IMR-90 (cell line): ENCODE data around the gene CTCFL. TPM values are rescaled to one million over a fixed set of nuclear protein-coding genes. Genes with fewer than 3 reads are reported as not detected.

ENCODE experiments used
- ATAC-seq: fragments of 200-7000 bp; cut with Tn5 transposase; 2 replicates; pipeline ENCODE4 v1.9.1; 2020; ENCODE audit warnings: low read depth, mild to moderate bottlenecking, moderate library complexity
- BruUV-seq: library from RNA; stranded (reverse); fragments of 400-500 nt; replicated peaks from 2 replicates; lab custom pipeline; 2021; lab: Mats Ljungman, UMichigan
- CTCF ChIA-PET: fragments of 300-600 bp; formaldehyde crosslinking; extraction: SDS; loops from one replicate; lab custom pipeline; 2021; ENCODE audit warnings: antibody characterized with exemption; lab: Yijun Ruan, JAX
- POLR2A ChIA-PET: fragments of 300-600 bp; sonication (Branson Sonifier 250); formaldehyde crosslinking; loops from one replicate; lab custom pipeline; 2022; ENCODE audit warnings: antibody characterized with exemption; ENCODE audit not compliant: unreplicated experiment; lab: Charles Lee
- DNase-seq: peaks from one replicate; pipeline ENCODE4 v3.0.0; 2013
- H2AFZ ChIP-seq: replicated peaks from 2 replicates; pipeline ENCODE3; 2013; ENCODE audit warnings: low read length, mild to moderate bottlenecking; ENCODE audit not compliant: poor library complexity
- H2AK5ac ChIP-seq: 2 replicates; pipeline ENCODE4 v1.6.1; 2013; ENCODE audit warnings: low read depth, low read length, inconsistent platforms
- H2AK9ac ChIP-seq: replicated peaks from 2 replicates; pipeline ENCODE3; 2013; ENCODE audit warnings: mild to moderate bottlenecking, low read depth, low read length, moderate library complexity; ENCODE audit not compliant: poor library complexity
- H2BK120ac ChIP-seq: 2 replicates; pipeline ENCODE4 v1.6.1; 2013; ENCODE audit warnings: low read depth, low read length, inconsistent platforms
- H2BK15ac ChIP-seq: 3 replicates; pipeline ENCODE4 v1.6.1; 2013; ENCODE audit warnings: low read depth, low read length, inconsistent platforms
- H2BK20ac ChIP-seq: 2 replicates; pipeline ENCODE4 v1.6.1; 2013; ENCODE audit warnings: low read depth, mild to moderate bottlenecking, inconsistent platforms, low read length, moderate library complexity
- H2BK5ac ChIP-seq: 2 replicates; pipeline ENCODE4 v1.6.1; 2013; ENCODE audit warnings: mild to moderate bottlenecking, low read depth, low read length, inconsistent platforms; ENCODE audit not compliant: poor library complexity, severe bottlenecking
- H3K14ac ChIP-seq: replicated peaks from 2 replicates; pipeline ENCODE4 v1.6.1; 2013; ENCODE audit warnings: low read depth, low read length, inconsistent platforms
- H3K18ac ChIP-seq: 2 replicates; pipeline ENCODE4 v1.6.1; 2013; ENCODE audit warnings: low read depth, low read length, control low read depth
- H3K23ac ChIP-seq: 2 replicates; pipeline ENCODE4 v1.6.1; 2013; ENCODE audit warnings: low read depth, low read length, inconsistent platforms
- H3K27ac ChIP-seq: 2 replicates; pipeline ENCODE4 v1.5.1; 2013; ENCODE audit warnings: mild to moderate bottlenecking, control low read depth, low read length; ENCODE audit not compliant: insufficient read depth
- H3K27me3 ChIP-seq: 2 replicates; pipeline ENCODE4 v1.6.1; 2013; ENCODE audit warnings: low read length; ENCODE audit not compliant: control insufficient read depth, insufficient read depth
- H3K36me3 ChIP-seq: 2 replicates; pipeline ENCODE4 v1.6.1; 2013; ENCODE audit warnings: low read length, mixed read lengths; ENCODE audit not compliant: control insufficient read depth, insufficient read depth
- H3K4ac ChIP-seq: 2 replicates; pipeline ENCODE4 v1.6.1; 2013; ENCODE audit warnings: low read depth, low read length, inconsistent platforms
- H3K4me1 ChIP-seq: 2 replicates; pipeline ENCODE4 v1.6.1; 2013; ENCODE audit warnings: low read length, mixed read lengths; ENCODE audit not compliant: control insufficient read depth, insufficient read depth
- H3K4me2 ChIP-seq: 2 replicates; pipeline ENCODE4 v1.6.1; 2013; ENCODE audit warnings: low read depth, mild to moderate bottlenecking, control low read depth, low read length, moderate library complexity
- H3K4me3 ChIP-seq: 2 replicates; pipeline ENCODE4 v1.5.1; 2013; ENCODE audit warnings: low read depth, mild to moderate bottlenecking, control low read depth, low read length, moderate library complexity; ENCODE audit not compliant: insufficient read depth
- H3K56ac ChIP-seq: 2 replicates; pipeline ENCODE4 v1.6.1; 2013; ENCODE audit warnings: low read length, inconsistent platforms; ENCODE audit not compliant: insufficient read depth; ENCODE audit errors: extremely low read depth
- H3K79me1 ChIP-seq, 2 experiments: 2 replicates each; pipeline ENCODE4 v1.6.1; 2013; ENCODE audit warnings: low read length in 2 of 2, inconsistent platforms in 1 of 2, low read depth in 1 of 2
- H3K9ac ChIP-seq: 2 replicates; pipeline ENCODE4 v1.6.1; 2013; ENCODE audit warnings: low read depth, low read length, control low read depth
- H3K9me1 ChIP-seq: 2 replicates; pipeline ENCODE4 v1.6.1; 2013; ENCODE audit warnings: low read length, inconsistent platforms; ENCODE audit not compliant: insufficient read depth
- H3K9me3 ChIP-seq: 2 replicates; pipeline ENCODE4 v1.6.1; 2013; ENCODE audit warnings: low read length; ENCODE audit not compliant: control insufficient read depth, insufficient read depth
- H4K20me1 ChIP-seq: 2 replicates; pipeline ENCODE4 v1.6.1; 2013; ENCODE audit warnings: low read length, inconsistent platforms; ENCODE audit not compliant: insufficient read depth
- H4K5ac ChIP-seq: 2 replicates; pipeline ENCODE4 v1.6.1; 2013; ENCODE audit warnings: mild to moderate bottlenecking, low read depth, low read length, control low read depth
- H4K8ac ChIP-seq, 2 experiments: 2 replicates each; pipeline ENCODE4 v1.6.1; 2013; ENCODE audit warnings: low read depth in 2 of 2, low read length in 2 of 2, control low read depth in 1 of 2, inconsistent platforms in 1 of 2
- H4K91ac ChIP-seq: 2 replicates; pipeline ENCODE4 v1.6.1; 2013; ENCODE audit warnings: low read depth, low read length, inconsistent platforms; ENCODE audit not compliant: insufficient read depth
- BHLHE40 ChIP-seq: fragments of 150-350 bp; IDR thresholded peaks from 2 replicates; pipeline ENCODE4 v1.6.1; 2016; ENCODE audit warnings: mild to moderate bottlenecking, low read depth, low read length
- CEBPB ChIP-seq: IDR thresholded peaks from 2 replicates; pipeline ENCODE4 v1.6.1; 2012; ENCODE audit warnings: low read depth, low read length, improper control_type of control experiment
- FOS ChIP-seq: fragments of 150-350 bp; IDR thresholded peaks from 2 replicates; pipeline ENCODE4 v1.6.1; 2016; ENCODE audit warnings: low read depth, low read length
- MAFK ChIP-seq: IDR thresholded peaks from 2 replicates; pipeline ENCODE4 v1.6.1; 2012; ENCODE audit warnings: low read depth, low read length, improper control_type of control experiment
- NFE2L2 ChIP-seq: fragments of 150-350 bp; IDR thresholded peaks from 2 replicates; pipeline ENCODE4 v1.6.1; 2016; ENCODE audit warnings: low read depth, mild to moderate bottlenecking, low read length
- POLR2A ChIP-seq: IDR thresholded peaks from 2 replicates; pipeline ENCODE4 v1.6.1; 2012; ENCODE audit warnings: mild to moderate bottlenecking, low read depth, low read length
- RCOR1 ChIP-seq: IDR thresholded peaks from 2 replicates; pipeline ENCODE4 v1.6.1; 2012; ENCODE audit warnings: mild to moderate bottlenecking, low read length, improper control_type of control experiment; ENCODE audit not compliant: insufficient replicate concordance
- RFX5 ChIP-seq: IDR thresholded peaks from 2 replicates; pipeline ENCODE4 v1.8.0; 2012; ENCODE audit warnings: low read depth, mild to moderate bottlenecking, low read length, moderate library complexity
- SMC3 ChIP-seq: fragments of 150-350 bp; IDR thresholded peaks from 2 replicates; pipeline ENCODE4 v1.6.1; 2016; ENCODE audit warnings: low read depth, mild to moderate bottlenecking, antibody characterized with exemption, low read length, moderate library complexity
- WGBS, 2 experiments: methylation state at CpG; one replicate each; pipeline versions ENCODE4 v1.1.5 to v1.1.7; 2013; ENCODE audit warnings: missing lambda C conversion rate in 2 of 2; ENCODE audit not compliant: insufficient read length in 1 of 2; ENCODE audit errors: extremely low coverage in 2 of 2; 5-methylcytosine and 5-hydroxymethylcytosine counted together
- dilution Hi-C: fragments of 300-500 bp; cut with HindIII; formaldehyde crosslinking; loops from one replicate; pipeline ENCODE4 v1.14.3; 2018; ENCODE audit warnings: low sequenced_read_pairs; ENCODE audit not compliant: unreplicated experiment
- in situ Hi-C: fragments of 300-500 bp; cut with MboI; formaldehyde crosslinking; loops from 3 replicates; pipeline ENCODE4 v1.14.3; 2019; ENCODE audit warnings: low sequenced_read_pairs, inconsistent platforms, mixed read lengths
- intact Hi-C: fragments of 100-400 bp; cut with micrococcal nuclease; formaldehyde crosslinking; loops from 2 replicates; pipeline ENCODE4 v1.10.0; 2022
- polyA plus RNA-seq, 3 experiments: library from polyadenylated mRNA; depleted of rRNA; stranded (reverse); fragments of >200 nt; gene quantifications; 2 replicates each; pipeline ENCODE4 v1.2.3, GENCODE V29; 2012; ENCODE audit warnings: low replicate concordance in 1 of 3
- total RNA-seq: library from RNA; depleted of rRNA; stranded (reverse); fragments of >200 nt; gene quantifications from 2 replicates; pipeline ENCODE4 v1.2.3, GENCODE V29; 2012
- TF ChIP-seq, protein P1 (sequence below): fragments of 150-350 bp; IDR thresholded peaks from 2 replicates; pipeline ENCODE4 v1.6.1; 2017; ENCODE audit warnings: mild to moderate bottlenecking, antibody characterized with exemption, low read length, low read depth

CTCFL gene
- total and polyA plus RNA-seq, 2 of the 4 experiments (the other 2 are of a cell fraction), result not detected

DNA sequence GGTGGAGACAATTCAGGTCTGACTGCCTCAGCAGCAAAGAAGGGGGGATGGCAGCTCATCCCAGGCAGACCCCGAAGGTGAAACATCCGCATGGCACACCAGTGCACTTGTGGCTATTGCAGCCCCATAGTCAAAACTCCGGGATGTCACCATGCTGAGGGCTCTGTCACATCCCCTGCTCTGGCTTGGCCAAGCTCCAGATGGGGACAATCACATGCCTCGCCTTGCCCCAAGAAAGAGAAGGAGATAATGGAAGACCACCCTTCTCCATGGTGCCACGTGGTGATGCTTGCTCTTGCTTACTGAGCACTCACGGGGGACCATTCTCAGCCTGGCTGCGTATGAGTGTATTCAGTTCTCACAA lies 73.5 kb downstream of the CTCFL start:
- DNase-seq, result no peak
- no peak for ATAC-seq
- Histone ChIP-seq H3K4me1 (peaks cover 2% of the 10 kb centered on the region; the same call in 1 of the 2 replicates), H2BK15ac (no peak overlapping the region), H2BK20ac (no peak overlapping the region), H3K9ac (no peak overlapping the region), H3K14ac (no peak overlapping the region), H3K9me1 (no peaks in the 10 kb centered on the region), H4K20me1 (no peaks in the 10 kb centered on the region), H4K91ac (no peak overlapping the region), H2AK9ac (no peak overlapping the region), H3K9me3 (no peaks in the 10 kb centered on the region), H4K8ac (no peak overlapping the region), H3K23ac (no peak overlapping the region), H2BK5ac (no peak overlapping the region), H4K5ac (no peak overlapping the region), H2AK5ac (no peak overlapping the region), H3K4ac (no peak overlapping the region), H3K79me1 (no peaks in the 10 kb centered on the region), H2AFZ (no peak overlapping the region), H3K18ac (no peak overlapping the region), H2BK120ac (no peak overlapping the region), H3K36me3 (no peaks in the 10 kb centered on the region), H3K27me3 (peaks cover 23% of the 10 kb centered on the region), H3K27ac (no peak overlapping the region), H3K56ac (no peak overlapping the region), H3K4me3 (no peak overlapping the region), H3K4me2 (no peak overlapping the region)
- dilution Hi-C loops, result no loop called here
- WGBS, 2 experiments, result 20% methylated on average over 1 of the region's 7 CpGs; no CpG with 5 or more reads in 1 of the 2 experiments
- ChIA-PET CTCF (no interaction called here), POLR2A (no interaction called here)
- TF ChIP-seq CEBPB, result no peak
- no peak for TF ChIP-seq RCOR1
- no peak for TF ChIP-seq BHLHE40
- TF ChIP-seq NFE2L2, result no peak
- no peak for TF ChIP-seq POLR2A
- no peak for TF ChIP-seq MAFK
- no peak for TF ChIP-seq RFX5
- TF ChIP-seq FOS, result no peak
- TF ChIP-seq SMC3, result no peak
- TF ChIP-seq, protein P1, sequence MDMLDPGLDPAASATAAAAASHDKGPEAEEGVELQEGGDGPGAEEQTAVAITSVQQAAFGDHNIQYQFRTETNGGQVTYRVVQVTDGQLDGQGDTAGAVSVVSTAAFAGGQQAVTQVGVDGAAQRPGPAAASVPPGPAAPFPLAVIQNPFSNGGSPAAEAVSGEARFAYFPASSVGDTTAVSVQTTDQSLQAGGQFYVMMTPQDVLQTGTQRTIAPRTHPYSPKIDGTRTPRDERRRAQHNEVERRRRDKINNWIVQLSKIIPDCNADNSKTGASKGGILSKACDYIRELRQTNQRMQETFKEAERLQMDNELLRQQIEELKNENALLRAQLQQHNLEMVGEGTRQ, result no peak
- BruUV-seq, result no TSS peak
- intact Hi-C loops, result no loop called here
- in situ Hi-C loops, result no loop called here
